ENCODE measurements around the gene MAST4. TPM values are rescaled to one million over a fixed set of nuclear protein-coding genes. Genes with fewer than 3 reads are reported as not detected.

Gene MAST4
- total and polyA plus RNA-seq, 2 donors (not counting 1 experiment from before 2014, with no cell fraction given), result 2.5 to 57.1 TPM

DNA sequence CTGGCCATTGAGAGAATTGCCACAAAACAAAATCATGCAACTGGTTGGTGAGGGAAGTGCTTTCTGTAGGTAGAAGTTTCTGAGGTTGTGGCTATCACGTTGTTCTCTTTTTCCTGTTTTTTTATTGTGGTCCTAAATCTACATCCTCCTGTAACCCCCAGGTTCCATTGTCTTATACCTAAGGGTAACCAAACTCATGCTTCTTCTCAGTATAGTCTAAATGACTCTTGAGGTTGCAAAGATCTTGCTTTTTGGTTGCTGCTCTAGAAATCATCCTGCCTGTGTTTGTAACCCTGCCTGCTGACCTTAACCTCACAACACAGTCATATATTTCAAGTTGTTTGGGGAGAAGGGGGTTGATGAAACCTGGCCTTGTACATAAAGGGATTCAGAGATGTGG, 327.3 kb downstream of the MAST4 start:
- no peak overlapping the region for H3K4me3 Mint-ChIP-seq
- ChIA-PET CTCF (no interaction called here), POLR2A (no interaction called here)
- Histone ChIP-seq H3K4me2 (replicated peaks; ENCODE audit: low read depth, low read length, poor library complexity, severe bottlenecking) (no peak overlapping the region), H3K27ac (ENCODE audit: low read length in 2 of 2) (no peak overlapping the region), H3K9me3 (ENCODE audit: control extremely low read depth in 1 of 3, control insufficient read depth in 2 of 3, insufficient read depth in 1 of 3, low read length in 2 of 3) (no peaks in the 10 kb centered on the region), H3K79me2 (ENCODE audit: control insufficient read depth, insufficient read depth, low read length) (no peaks in the 10 kb centered on the region), H3K4me3 (ENCODE audit: control extremely low read depth in 1 of 5, extremely low read depth in 1 of 5, insufficient read depth in 1 of 5, low read depth in 2 of 5, low read length in 4 of 5) (no peak overlapping the region), H2AFZ (ENCODE audit: insufficient read depth, low read depth, low read length, poor library complexity, severe bottlenecking) (no peak overlapping the region), H3K27me3 (replicated peaks in 1 of 4; ENCODE audit: control extremely low read depth in 1 of 4, control insufficient read depth in 3 of 4, insufficient read depth in 4 of 4, low read length in 3 of 4) (no peaks in the 10 kb centered on the region), H4K20me1 (ENCODE audit: control insufficient read depth, insufficient read depth, low read length, poor library complexity, severe bottlenecking) (no peaks in the 10 kb centered on the region), H3K4me1 (ENCODE audit: control insufficient read depth in 2 of 2, insufficient read depth in 2 of 2, low read length in 2 of 2) (no peaks in the 10 kb centered on the region), H3K36me3 (replicated peaks in 1 of 2; ENCODE audit: control extremely low read depth in 1 of 2, control insufficient read depth in 1 of 2, extremely low read depth in 1 of 2, insufficient read depth in 2 of 2, low read length in 1 of 2) (no peaks in the 10 kb centered on the region), H3K9ac (ENCODE audit: low read length) (no peak overlapping the region)
- no peak overlapping the region for H3K27ac Mint-ChIP-seq
- no CpG with 5 or more reads among the region's 1 CpG for WGBS (ENCODE audit: insufficient coverage)
- no peak for DNase-seq
- ATAC-seq (ENCODE audit: low read depth), result no peak
- peaks cover 3% of the 10 kb centered on the region for H3K27me3 Mint-ChIP-seq
- no peaks in the 10 kb centered on the region for H3K4me1 Mint-ChIP-seq
- TF ChIP-seq, protein P1, sequence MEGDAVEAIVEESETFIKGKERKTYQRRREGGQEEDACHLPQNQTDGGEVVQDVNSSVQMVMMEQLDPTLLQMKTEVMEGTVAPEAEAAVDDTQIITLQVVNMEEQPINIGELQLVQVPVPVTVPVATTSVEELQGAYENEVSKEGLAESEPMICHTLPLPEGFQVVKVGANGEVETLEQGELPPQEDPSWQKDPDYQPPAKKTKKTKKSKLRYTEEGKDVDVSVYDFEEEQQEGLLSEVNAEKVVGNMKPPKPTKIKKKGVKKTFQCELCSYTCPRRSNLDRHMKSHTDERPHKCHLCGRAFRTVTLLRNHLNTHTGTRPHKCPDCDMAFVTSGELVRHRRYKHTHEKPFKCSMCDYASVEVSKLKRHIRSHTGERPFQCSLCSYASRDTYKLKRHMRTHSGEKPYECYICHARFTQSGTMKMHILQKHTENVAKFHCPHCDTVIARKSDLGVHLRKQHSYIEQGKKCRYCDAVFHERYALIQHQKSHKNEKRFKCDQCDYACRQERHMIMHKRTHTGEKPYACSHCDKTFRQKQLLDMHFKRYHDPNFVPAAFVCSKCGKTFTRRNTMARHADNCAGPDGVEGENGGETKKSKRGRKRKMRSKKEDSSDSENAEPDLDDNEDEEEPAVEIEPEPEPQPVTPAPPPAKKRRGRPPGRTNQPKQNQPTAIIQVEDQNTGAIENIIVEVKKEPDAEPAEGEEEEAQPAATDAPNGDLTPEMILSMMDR (IDR thresholded peaks at IDR 0.05), result no peak
- TF ChIP-seq EZH2 (IDR thresholded peaks at IDR 0.05; ENCODE audit: borderline replicate concordance, insufficient read depth, low read depth, low read length, poor library complexity, severe bottlenecking), result no peak
- H3K9me3 Mint-ChIP-seq (ENCODE audit: insufficient read depth), result no peaks in the 10 kb centered on the region
- intact Hi-C loops (cut with micrococcal nuclease), result no loop called here

- H3K27ac Mint-ChIP-seq, result no peak overlapping the region
- ATAC-seq (ENCODE audit: low read depth) (no peak), DNase-seq (no peak)
- no peaks in the 10 kb centered on the region for H3K9me3 Mint-ChIP-seq (ENCODE audit: insufficient read depth)
- ChIA-PET POLR2A (no interaction called here), CTCF (no interaction called here)
- TF ChIP-seq EZH2 (IDR thresholded peaks at IDR 0.05; ENCODE audit: borderline replicate concordance, insufficient read depth, low read depth, low read length, poor library complexity, severe bottlenecking), result no peak
- TF ChIP-seq, protein P1 (IDR thresholded peaks at IDR 0.05), result no peak
- Histone ChIP-seq H3K4me2 (replicated peaks; ENCODE audit: low read depth, low read length, poor library complexity, severe bottlenecking) (no peak overlapping the region), H3K9me3 (ENCODE audit: control extremely low read depth in 1 of 3, control insufficient read depth in 2 of 3, insufficient read depth in 1 of 3, low read length in 2 of 3) (no peaks in the 10 kb centered on the region), H3K27me3 (replicated peaks in 1 of 4; ENCODE audit: control extremely low read depth in 1 of 4, control insufficient read depth in 3 of 4, insufficient read depth in 4 of 4, low read length in 3 of 4) (no peaks in the 10 kb centered on the region), H3K27ac (ENCODE audit: low read length in 2 of 2) (no peak overlapping the region), H3K4me3 (ENCODE audit: control extremely low read depth in 1 of 5, extremely low read depth in 1 of 5, insufficient read depth in 1 of 5, low read depth in 2 of 5, low read length in 4 of 5) (no peak overlapping the region), H3K79me2 (ENCODE audit: control insufficient read depth, insufficient read depth, low read length) (no peaks in the 10 kb centered on the region), H3K9ac (ENCODE audit: low read length) (no peak overlapping the region), H3K4me1 (ENCODE audit: control insufficient read depth in 2 of 2, insufficient read depth in 2 of 2, low read length in 2 of 2) (no peaks in the 10 kb centered on the region), H2AFZ (ENCODE audit: insufficient read depth, low read depth, low read length, poor library complexity, severe bottlenecking) (no peak overlapping the region), H3K36me3 (replicated peaks in 1 of 2; ENCODE audit: control extremely low read depth in 1 of 2, control insufficient read depth in 1 of 2, extremely low read depth in 1 of 2, insufficient read depth in 2 of 2, low read length in 1 of 2) (no peaks in the 10 kb centered on the region), H4K20me1 (ENCODE audit: control insufficient read depth, insufficient read depth, low read length, poor library complexity, severe bottlenecking) (no peaks in the 10 kb centered on the region)
- peaks cover 3% of the 10 kb centered on the region for H3K27me3 Mint-ChIP-seq
- H3K4me1 Mint-ChIP-seq, result no peaks in the 10 kb centered on the region
- no peak overlapping the region for H3K4me3 Mint-ChIP-seq
- intact Hi-C loops (cut with micrococcal nuclease), result no loop called here
These were observed 327.7 kb downstream of the MAST4 start for GRCh38 chr5:66923922-66924321.

Data from B cell (primary cell).